HUES48 (cell line): ENCODE measurements around the gene SLC25A21.

Source experiments
- H3K27ac ChIP-seq: one replicate; pipeline ENCODE4 v1.7.0; 2013; ENCODE audit warnings: low read depth, low read length, inconsistent platforms
- H3K27me3 ChIP-seq: 2 replicates; pipeline ENCODE4 v1.6.1; 2013; ENCODE audit warnings: mild to moderate bottlenecking, low read length; ENCODE audit not compliant: control insufficient read depth, insufficient read depth
- H3K36me3 ChIP-seq: 2 replicates; pipeline ENCODE4 v1.6.1; 2013; ENCODE audit warnings: low read length; ENCODE audit not compliant: control insufficient read depth, insufficient read depth
- H3K4me1 ChIP-seq: 2 replicates; pipeline ENCODE4 v1.6.1; 2013; ENCODE audit warnings: mild to moderate bottlenecking, low read length; ENCODE audit not compliant: control insufficient read depth, insufficient read depth
- H3K4me3 ChIP-seq: 2 replicates; pipeline ENCODE4 v1.5.1; 2013; ENCODE audit warnings: mild to moderate bottlenecking, low read depth, low read length
- H3K9ac ChIP-seq: 2 replicates; pipeline ENCODE4 v1.6.1; 2013; ENCODE audit warnings: mild to moderate bottlenecking, low read depth, low read length, moderate library complexity
- H3K9me3 ChIP-seq: 2 replicates; pipeline ENCODE4 v1.6.1; 2013; ENCODE audit warnings: low read length; ENCODE audit not compliant: control insufficient read depth, insufficient read depth

Gene SLC25A21

DNA sequence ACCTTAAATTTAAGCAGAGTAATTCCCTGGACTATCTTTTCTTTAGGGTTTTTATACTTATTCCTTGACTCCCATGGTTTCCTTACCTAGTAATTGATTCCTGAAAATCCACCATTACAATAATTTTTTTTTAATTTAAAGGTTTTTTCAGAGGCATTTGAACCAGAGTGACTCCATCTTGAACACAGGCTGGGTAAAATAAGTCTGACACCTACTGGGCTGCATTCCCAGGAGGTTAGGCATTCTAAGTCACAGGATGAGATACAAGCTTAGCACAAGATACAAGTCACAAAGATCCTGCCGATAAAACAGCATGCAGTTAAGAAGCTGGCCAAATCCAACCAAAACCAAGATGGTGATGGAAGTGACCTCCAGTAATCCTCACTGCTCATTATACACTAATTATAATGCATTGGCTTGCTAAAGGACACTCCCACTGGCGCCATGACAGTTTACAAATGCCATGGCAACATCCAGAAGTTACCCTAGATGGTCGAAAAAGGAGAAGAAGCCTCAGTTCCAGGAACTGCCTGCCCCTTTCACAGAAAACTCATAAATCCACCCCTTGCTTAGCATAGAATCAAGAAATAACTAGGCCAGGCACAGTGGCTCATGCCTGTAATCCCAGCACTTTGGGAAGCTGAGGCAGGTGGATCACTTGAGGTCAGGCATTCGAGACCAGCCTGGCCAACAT, 53.6 kb downstream of the SLC25A21 start:
- H3K4me1 ChIP-seq = peaks cover 38% of the 10 kb centered on the region

DNA sequence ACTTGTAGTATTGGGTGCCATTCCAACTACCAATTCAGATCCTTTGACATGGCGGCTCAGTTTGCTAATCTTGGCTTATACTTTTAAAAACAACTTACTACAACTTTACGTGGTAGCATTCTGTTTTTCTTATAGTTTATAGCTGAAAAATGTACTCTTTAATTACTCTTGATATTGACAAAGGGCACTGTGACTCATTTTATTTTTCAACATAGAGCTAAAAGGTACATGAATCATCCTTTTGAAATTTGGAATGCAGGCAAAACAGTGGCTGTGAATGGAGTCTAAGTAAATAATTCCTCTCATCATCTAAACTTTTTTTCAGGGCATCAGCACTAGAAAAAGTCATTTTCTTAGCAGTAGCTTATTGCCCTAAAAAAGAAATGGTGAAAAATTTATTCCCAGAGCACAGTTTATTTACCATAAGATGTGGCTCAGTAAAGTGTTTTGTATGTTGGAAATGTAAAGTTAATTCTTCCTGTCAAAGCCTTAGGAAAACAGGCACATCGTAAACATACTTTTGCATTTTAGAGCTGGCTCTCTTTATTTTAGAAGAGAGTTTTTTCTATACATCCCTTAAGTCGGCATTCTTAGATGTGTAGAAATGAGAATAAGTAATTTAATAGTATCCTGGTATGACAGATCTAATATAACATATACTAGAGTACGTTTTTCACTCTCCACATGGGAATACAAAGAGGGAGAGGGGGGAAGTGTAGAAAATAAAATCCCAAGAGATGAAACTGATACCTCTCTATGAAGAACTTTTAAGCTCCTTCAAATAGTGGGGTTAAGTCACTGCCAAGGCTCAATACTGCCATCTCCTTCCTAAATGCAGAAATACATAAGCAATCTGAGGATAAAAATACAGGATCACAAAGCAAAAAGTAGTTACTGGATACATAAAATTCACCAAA, 55.2 kb downstream of the SLC25A21 start:
- Histone ChIP-seq H3K36me3 (no peaks in the 10 kb centered on the region), H3K9me3 (no peaks in the 10 kb centered on the region), H3K4me3 (no peak overlapping the region), H3K9ac (no peak overlapping the region), H3K27ac (peak overlapping the region; percentile 62), H3K4me1 (peaks cover 35% of the 10 kb centered on the region), H3K27me3 (no peaks in the 10 kb centered on the region)

More for the DNA sequence above, 53.6 kb downstream of the SLC25A21 start:
- Histone ChIP-seq H3K9ac (no peak overlapping the region), H3K27me3 (no peaks in the 10 kb centered on the region), H3K36me3 (no peaks in the 10 kb centered on the region), H3K9me3 (no peaks in the 10 kb centered on the region), H3K4me3 (no peak overlapping the region), H3K27ac (no peak overlapping the region)

DNA sequence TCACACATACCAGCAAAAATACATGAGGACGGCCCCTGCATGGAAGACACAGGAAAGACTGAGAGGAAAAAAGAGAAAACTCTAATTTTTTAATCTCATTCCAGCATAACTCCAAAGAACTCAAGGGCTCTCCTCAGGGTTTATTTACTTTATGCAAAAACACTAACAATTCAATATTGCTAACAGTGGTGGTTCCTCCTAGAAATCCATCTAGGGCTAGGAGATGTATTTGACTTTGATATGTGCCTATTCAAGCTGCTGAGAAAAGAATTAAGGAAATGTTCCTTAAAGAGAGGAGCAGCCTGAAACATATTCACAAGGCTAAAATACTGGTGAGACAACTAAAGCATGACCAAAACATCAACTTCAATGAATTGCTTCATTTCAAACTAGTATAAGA, 57.0 kb downstream of the SLC25A21 start:
- no peaks in the 10 kb centered on the region for H3K27me3 ChIP-seq
- no peak overlapping the region for H3K9ac ChIP-seq
- no peak overlapping the region for H3K4me3 ChIP-seq
- no peaks in the 10 kb centered on the region for H3K9me3 ChIP-seq
- H3K4me1 ChIP-seq = peaks cover 32% of the 10 kb centered on the region
- no peaks in the 10 kb centered on the region for H3K36me3 ChIP-seq
- no peak overlapping the region for H3K27ac ChIP-seq

DNA sequence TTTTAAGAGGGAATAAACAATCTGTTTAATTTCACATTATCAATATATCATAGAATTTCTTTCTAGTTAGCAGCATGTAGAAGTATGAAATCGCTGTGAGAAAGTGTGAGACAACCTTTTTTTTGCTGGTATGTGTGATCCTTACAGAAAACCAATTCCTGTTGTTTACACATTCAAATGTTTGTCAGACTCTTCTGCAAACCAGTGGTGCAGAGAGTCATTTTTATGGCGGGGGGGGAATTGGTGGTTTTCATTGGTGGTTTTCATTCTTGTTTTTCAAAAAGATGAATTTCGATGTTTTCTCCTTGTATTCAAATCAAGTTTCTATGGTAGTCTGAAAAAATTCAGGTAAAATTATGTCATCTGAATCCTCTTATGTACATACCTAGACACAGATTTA, 57.8 kb downstream of the SLC25A21 start:
- H3K27me3 ChIP-seq = no peaks in the 10 kb centered on the region
- no peak overlapping the region for H3K9ac ChIP-seq
- H3K4me3 ChIP-seq = no peak overlapping the region
- no peaks in the 10 kb centered on the region for H3K36me3 ChIP-seq
- H3K4me1 ChIP-seq = peaks cover 32% of the 10 kb centered on the region
- H3K27ac ChIP-seq = no peak overlapping the region
- no peaks in the 10 kb centered on the region for H3K9me3 ChIP-seq

DNA sequence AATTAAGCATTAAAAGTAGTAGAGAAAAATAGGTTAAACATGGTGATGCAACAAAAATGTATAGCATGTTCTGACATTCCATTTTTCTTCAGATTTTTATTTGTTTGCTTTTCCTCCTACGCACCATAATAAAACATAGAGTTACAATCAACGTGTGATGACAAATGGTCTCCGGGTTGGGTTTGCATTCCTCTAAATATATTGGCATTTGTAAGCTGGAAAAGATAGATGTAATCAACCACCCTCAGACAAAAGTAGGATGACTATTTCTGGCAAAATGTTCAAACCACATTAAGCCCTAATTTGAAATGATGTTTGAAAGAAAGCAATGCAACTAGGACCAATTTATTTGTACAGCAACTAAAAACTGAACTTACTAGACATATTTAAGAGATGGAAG, 58.4 kb downstream of the SLC25A21 start:
- Histone ChIP-seq H3K4me1 (peaks cover 32% of the 10 kb centered on the region), H3K27me3 (no peaks in the 10 kb centered on the region), H3K36me3 (no peaks in the 10 kb centered on the region), H3K9ac (no peak overlapping the region), H3K4me3 (no peak overlapping the region), H3K27ac (no peak overlapping the region), H3K9me3 (no peaks in the 10 kb centered on the region)

DNA sequence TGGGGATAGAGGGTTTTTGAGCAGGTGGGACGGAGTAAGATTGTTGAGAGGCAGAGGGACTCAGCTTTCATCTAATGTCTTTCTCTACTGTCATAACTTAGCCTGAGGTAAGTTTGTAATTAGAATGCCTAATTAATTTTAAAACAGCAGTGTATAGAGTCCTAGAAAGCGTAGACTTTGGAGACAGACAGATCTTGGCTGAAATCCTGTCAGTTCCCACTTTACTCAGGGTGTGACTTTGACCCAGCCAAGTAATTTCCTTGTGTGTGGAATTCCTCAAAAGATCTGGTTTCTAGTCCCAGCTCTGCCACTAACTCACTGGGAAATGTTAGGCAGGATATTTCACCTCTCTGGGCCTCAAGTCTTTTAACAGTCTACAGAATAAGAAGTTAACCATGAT, 74.3 kb downstream of the SLC25A21 start:
- H3K27me3 ChIP-seq = no peaks in the 10 kb centered on the region
- no peaks in the 10 kb centered on the region for H3K9me3 ChIP-seq
- H3K27ac ChIP-seq = no peak overlapping the region
- no peak overlapping the region for H3K4me3 ChIP-seq
- H3K36me3 ChIP-seq = no peaks in the 10 kb centered on the region
- no peak overlapping the region for H3K9ac ChIP-seq
- H3K4me1 ChIP-seq = no peaks in the 10 kb centered on the region

DNA sequence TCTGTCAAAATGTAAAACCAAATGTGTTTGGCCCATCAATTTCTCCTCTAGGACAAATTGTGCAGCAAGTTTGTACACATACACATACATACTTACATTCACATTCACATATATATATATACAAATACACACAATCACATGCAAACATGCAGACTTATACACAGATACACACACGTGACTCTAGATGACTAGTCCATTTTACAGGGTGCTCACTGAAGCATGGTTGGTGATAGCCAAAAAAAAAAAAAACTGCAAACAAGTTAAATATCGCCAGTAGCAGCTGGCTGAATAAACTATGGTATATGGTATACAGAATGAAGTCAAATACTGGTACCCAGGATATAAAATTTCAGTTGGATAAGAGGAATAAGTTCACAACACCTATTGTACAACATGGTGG, 77.9 kb downstream of the SLC25A21 start:
- Histone ChIP-seq H3K4me1 (no peaks in the 10 kb centered on the region), H3K4me3 (no peak overlapping the region), H3K27me3 (no peaks in the 10 kb centered on the region), H3K9ac (no peak overlapping the region), H3K27ac (no peak overlapping the region), H3K36me3 (no peaks in the 10 kb centered on the region), H3K9me3 (no peaks in the 10 kb centered on the region)

DNA sequence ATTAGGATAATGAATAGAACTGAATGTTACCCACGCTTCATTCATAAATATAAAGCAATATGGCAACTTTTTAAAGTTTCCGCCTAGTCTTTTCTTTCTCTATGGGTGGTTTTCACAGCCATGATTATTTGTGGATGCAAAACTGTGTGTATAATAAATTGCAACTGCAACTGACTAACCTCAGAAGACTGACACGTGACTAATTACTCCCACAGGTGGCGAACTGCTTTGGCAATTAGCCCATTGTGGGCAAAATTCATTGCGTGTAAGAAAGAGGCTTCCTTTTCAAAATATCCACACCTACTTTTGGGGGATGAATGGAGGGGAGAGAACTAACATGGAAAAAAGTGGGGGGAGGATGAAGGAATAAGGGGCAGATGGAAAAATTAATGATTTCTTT, 79.0 kb downstream of the SLC25A21 start:
- H3K9me3 ChIP-seq = no peaks in the 10 kb centered on the region
- no peaks in the 10 kb centered on the region for H3K27me3 ChIP-seq
- H3K36me3 ChIP-seq = no peaks in the 10 kb centered on the region
- H3K4me3 ChIP-seq = no peak overlapping the region
- no peaks in the 10 kb centered on the region for H3K4me1 ChIP-seq
- H3K9ac ChIP-seq = no peak overlapping the region
- no peak overlapping the region for H3K27ac ChIP-seq

DNA sequence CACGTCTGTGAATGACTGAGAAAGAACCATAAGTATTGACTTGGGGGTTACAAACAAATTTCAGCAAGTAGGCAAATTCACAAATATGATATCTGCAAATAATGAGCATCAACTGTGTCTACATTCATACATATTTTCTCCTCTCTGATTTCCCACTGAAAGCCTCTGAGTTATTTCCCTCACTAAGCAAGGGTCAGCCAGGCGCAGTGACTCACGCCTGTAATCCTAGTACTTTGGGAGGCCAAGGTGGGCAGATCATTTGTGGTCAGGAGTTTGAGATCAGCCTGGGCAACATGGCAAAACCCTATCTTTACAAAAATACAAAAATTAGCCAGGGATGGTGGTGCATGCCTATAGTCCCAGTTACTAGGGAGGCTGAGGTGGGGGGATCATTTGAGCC, 80.8 kb downstream of the SLC25A21 start:
- H3K9me3 ChIP-seq = no peaks in the 10 kb centered on the region
- no peak overlapping the region for H3K4me3 ChIP-seq
- no peaks in the 10 kb centered on the region for H3K4me1 ChIP-seq
- H3K36me3 ChIP-seq = no peaks in the 10 kb centered on the region
- H3K27me3 ChIP-seq = no peaks in the 10 kb centered on the region
- H3K9ac ChIP-seq = no peak overlapping the region
- no peak overlapping the region for H3K27ac ChIP-seq

DNA sequence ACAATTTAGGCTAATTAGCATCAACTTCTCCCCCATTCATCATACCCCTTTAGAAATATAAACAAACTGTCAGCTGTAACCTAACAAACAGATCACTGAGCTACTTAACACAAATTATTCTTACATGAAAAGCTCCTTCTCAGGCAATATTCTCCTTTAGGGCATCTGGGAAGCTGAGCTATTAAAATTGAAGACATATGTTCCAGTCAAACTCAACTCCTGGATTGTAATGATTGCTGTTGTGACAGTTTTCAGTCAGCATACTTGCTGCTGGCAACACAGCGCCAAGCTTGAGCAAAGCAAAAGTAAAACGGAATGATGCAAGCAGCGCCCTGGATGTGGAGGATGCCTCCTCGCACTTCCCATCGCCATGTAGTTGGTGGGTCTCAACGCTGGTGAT, 82.4 kb downstream of the SLC25A21 start:
- Histone ChIP-seq H3K9ac (no peak overlapping the region), H3K36me3 (no peaks in the 10 kb centered on the region), H3K27ac (no peak overlapping the region), H3K4me3 (no peak overlapping the region), H3K4me1 (no peaks in the 10 kb centered on the region), H3K27me3 (no peaks in the 10 kb centered on the region), H3K9me3 (no peaks in the 10 kb centered on the region)

DNA sequence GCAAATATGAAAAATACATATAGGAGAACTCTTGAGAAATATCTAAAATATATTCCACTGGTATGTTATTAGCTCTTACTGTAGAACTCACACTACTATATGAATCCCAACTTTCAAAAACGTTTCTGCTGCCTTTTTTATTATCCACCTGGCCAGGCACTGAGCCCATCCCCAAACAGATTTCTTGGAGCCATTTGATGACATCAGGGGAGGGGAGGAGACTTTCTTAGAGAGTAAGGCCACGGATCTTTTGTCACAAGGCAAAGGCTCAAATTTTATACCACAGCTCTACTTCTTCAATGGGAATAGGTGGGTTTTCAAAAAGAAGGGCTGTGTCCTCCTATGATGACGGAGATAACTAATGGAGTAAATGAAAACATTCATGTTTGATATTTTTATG, 83.0 kb downstream of the SLC25A21 start:
- Histone ChIP-seq H3K9ac (no peak overlapping the region), H3K4me1 (no peaks in the 10 kb centered on the region), H3K27me3 (no peaks in the 10 kb centered on the region), H3K9me3 (no peaks in the 10 kb centered on the region), H3K4me3 (no peak overlapping the region), H3K27ac (no peak overlapping the region), H3K36me3 (no peaks in the 10 kb centered on the region)
